ENCODE results near the gene CCDC88C.

Gene CCDC88C

GRCh38 chr14:91380610-91381371, 36.8 kb downstream of the CCDC88C start:
- DNase-seq (ENCODE audit: low read depth in 2 of 2): no peak

- DNase-seq (ENCODE audit: low read depth in 2 of 2): no peak
Observed at GRCh38 chr14:91380123-91380522, 37.5 kb downstream of the CCDC88C start.

GRCh38 chr14:91379579-91379932, 38.1 kb downstream of the CCDC88C start:
- DNase-seq (ENCODE audit: low read depth in 2 of 2): no peak

GRCh38 chr14:91378930-91379578, 38.6 kb downstream of the CCDC88C start:
- DNase-seq (ENCODE audit: low read depth in 2 of 2): no peak

- no peak for DNase-seq (ENCODE audit: low read depth in 2 of 2)
Observed at GRCh38 chr14:91377700-91378652, 39.6 kb downstream of the CCDC88C start.

GRCh38 chr14:91376547-91377477, 40.8 kb downstream of the CCDC88C start:
- no peak for DNase-seq (ENCODE audit: low read depth in 2 of 2)

- DNase-seq (ENCODE audit: low read depth in 2 of 2): no peak
Observed at GRCh38 chr14:91375720-91376452, 41.7 kb downstream of the CCDC88C start.

GRCh38 chr14:91374879-91375702, 42.5 kb downstream of the CCDC88C start:
- DNase-seq (ENCODE audit: low read depth in 2 of 2): no peak

GRCh38 chr14:91374287-91374878, 43.2 kb downstream of the CCDC88C start:
- DNase-seq (ENCODE audit: low read depth in 2 of 2): no peak

GRCh38 chr14:91373591-91374254, 43.9 kb downstream of the CCDC88C start:
- DNase-seq (ENCODE audit: low read depth in 2 of 2): no peak

GRCh38 chr14:91372671-91373495, 44.7 kb downstream of the CCDC88C start:
- DNase-seq (ENCODE audit: low read depth in 2 of 2): no peak

GRCh38 chr14:91371990-91372375, 45.6 kb downstream of the CCDC88C start:
- no peak for DNase-seq (ENCODE audit: low read depth in 2 of 2)

- DNase-seq (ENCODE audit: low read depth in 2 of 2): no peak
Observed at GRCh38 chr14:91371011-91371989, 46.3 kb downstream of the CCDC88C start.

- DNase-seq (ENCODE audit: low read depth in 2 of 2): no peak
Observed at GRCh38 chr14:91369628-91370445, 47.8 kb downstream of the CCDC88C start.

GRCh38 chr14:91368776-91369416, 48.7 kb downstream of the CCDC88C start:
- no peak for DNase-seq (ENCODE audit: low read depth in 2 of 2)

All from stimulated activated CD4-positive, alpha-beta T cell treated with anti-CD3 and anti-CD28 coated beads, Interleukin-1b, Interleukin-23, amount 100 ng/mL, for 1 hour (primary cell).